Measurements from ENCODE around the gene DDHD1.

- TF ChIP-seq CTCF (conservative IDR thresholded peaks at IDR 0.05; ENCODE audit: low read length) (peak; percentile 20; the same call in 1 of the 2 replicates), EZH2phosphoT487 (IDR thresholded peaks at IDR 0.05; ENCODE audit: borderline replicate concordance) (no peak)
Measured at GRCh38 chr14:53006931-53007562, 146.1 kb downstream of the DDHD1 start.
